Mucosa of rectum (tissue), 2 donors: ENCODE results near the gene OR52I2.

ENCODE experiments used
- H3K27ac ChIP-seq, 2 donors: one replicate each; pipeline ENCODE4 v1.7.0; 2013; ENCODE audit warnings: inconsistent platforms in 2 of 2, low read depth in 2 of 2, low read length in 2 of 2
- H3K27me3 ChIP-seq, 2 donors: one replicate each; pipeline ENCODE4 v1.7.0; 2013; ENCODE audit warnings: low read length in 2 of 2; ENCODE audit not compliant: control insufficient read depth in 2 of 2, insufficient read depth in 2 of 2
- H3K36me3 ChIP-seq, 2 donors: one replicate each; pipeline ENCODE4 v1.7.0; 2013; ENCODE audit warnings: low read length in 2 of 2; ENCODE audit not compliant: control insufficient read depth in 2 of 2, insufficient read depth in 2 of 2
- H3K4me1 ChIP-seq, 2 donors: one replicate each; pipeline ENCODE4 v1.7.0; 2013; ENCODE audit warnings: low read length in 2 of 2, mild to moderate bottlenecking in 1 of 2; ENCODE audit not compliant: control insufficient read depth in 2 of 2, insufficient read depth in 2 of 2
- H3K4me3 ChIP-seq, 2 donors: one replicate each; pipeline ENCODE4 v1.7.0; 2013; ENCODE audit warnings: low read length in 2 of 2
- H3K9ac ChIP-seq, 2 donors: one replicate each; pipeline ENCODE4 v1.7.0; 2013; ENCODE audit warnings: low read length in 2 of 2, low read depth in 1 of 2, mild to moderate bottlenecking in 1 of 2
- H3K9me3 ChIP-seq, 2 donors: one replicate each; pipeline ENCODE4 v1.7.0; 2013; ENCODE audit warnings: low read length in 2 of 2; ENCODE audit not compliant: control insufficient read depth in 2 of 2
- donor health status: healthy.
- donor health status: Normal muscosa, but diverticular disease.

Gene OR52I2

DNA sequence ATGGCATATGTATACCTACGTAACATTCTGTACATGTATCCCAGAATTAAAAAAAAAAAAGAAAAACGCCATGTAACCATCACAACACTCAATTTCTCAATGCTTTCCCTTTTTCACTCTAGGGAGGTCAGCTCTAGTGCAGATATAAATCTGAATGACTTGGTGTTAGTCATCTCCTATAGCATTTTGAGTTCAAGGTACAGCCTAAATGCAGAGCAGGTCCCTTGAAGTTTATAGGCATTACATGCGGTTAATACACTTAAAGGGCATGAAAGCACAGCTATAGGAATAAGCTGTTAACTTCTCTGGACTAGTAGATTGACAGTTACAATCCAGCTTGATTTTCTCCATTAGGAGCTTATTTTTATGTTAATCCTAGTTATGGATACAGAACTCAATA lies 16.2 kb upstream of the OR52I2 start:
- no peak overlapping the region for H3K27ac ChIP-seq
- H3K36me3 ChIP-seq = no peaks in the 10 kb centered on the region
- no peaks in the 10 kb centered on the region for H3K9me3 ChIP-seq
- H3K27me3 ChIP-seq = no peaks in the 10 kb centered on the region
- H3K4me3 ChIP-seq = no peak overlapping the region
- no peak overlapping the region for H3K9ac ChIP-seq
- H3K4me1 ChIP-seq = no peaks in the 10 kb centered on the region

DNA sequence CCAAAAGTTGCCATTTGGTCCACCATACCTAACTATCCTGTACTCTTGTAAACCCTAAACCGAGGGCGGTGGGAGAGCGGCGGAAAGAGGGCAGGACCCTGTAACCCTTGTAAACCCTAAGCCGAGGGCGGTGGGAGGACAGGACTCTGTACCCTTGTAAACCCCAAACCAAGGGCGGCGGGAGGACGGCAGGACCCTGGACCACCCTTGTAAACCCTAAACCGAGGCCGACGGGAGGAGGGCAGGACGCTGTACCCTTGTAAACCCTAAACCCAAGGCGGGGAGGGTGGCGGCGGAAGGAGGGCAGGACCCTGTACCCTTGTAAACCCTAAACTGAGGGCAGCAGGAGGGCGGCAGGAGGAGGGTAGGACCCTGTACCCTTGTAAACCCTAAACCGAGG lies 12.5 kb upstream of the OR52I2 start:
- H3K27ac ChIP-seq = no peak overlapping the region
- H3K9me3 ChIP-seq = no peaks in the 10 kb centered on the region
- no peak overlapping the region for H3K9ac ChIP-seq
- no peak overlapping the region for H3K4me3 ChIP-seq
- H3K4me1 ChIP-seq = no peaks in the 10 kb centered on the region
- H3K36me3 ChIP-seq = no peaks in the 10 kb centered on the region
- H3K27me3 ChIP-seq = no peaks in the 10 kb centered on the region

DNA sequence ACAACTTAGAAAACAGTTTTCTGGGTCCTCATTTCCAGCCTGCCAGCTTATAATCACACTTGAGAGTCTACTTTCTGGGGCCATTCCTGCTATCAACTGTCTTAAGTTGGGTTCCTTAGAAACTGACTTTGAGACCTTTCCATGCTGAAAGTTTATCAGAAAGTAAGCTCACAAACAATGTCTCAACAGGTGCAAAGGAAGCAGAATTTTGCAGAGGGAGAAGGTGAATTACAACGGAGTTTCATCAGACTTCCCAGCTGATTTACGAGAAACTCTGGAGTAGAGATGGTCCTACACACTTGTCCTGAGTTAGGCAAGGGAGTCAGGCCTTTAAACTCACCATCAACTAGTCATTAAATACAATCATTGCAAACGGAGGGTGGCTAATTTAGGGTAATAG lies 4.7 kb upstream of the OR52I2 start:
- Histone ChIP-seq H3K9me3 (no peaks in the 10 kb centered on the region), H3K27ac (no peak overlapping the region), H3K36me3 (no peaks in the 10 kb centered on the region), H3K4me3 (no peak overlapping the region), H3K9ac (no peak overlapping the region), H3K4me1 (no peaks in the 10 kb centered on the region), H3K27me3 (no peaks in the 10 kb centered on the region)

DNA sequence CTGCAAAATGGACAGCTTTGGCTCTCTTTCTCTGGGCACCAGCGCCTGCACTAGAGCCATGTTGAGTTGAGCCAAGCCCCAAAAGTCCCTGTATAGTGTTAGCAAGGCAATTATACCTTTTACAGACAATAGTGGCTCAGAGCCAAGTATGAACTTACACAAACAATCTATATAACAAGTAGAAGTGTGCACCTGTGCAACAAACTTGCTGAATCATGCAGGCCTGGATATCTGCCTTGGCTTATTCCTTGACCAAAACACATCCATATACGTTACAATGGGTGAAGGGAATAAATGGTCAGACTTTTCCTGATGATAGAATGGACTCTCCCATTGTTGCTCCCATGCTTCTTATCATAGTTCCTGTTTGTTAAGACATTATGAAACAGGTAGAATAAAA lies 3.8 kb upstream of the OR52I2 start:
- Histone ChIP-seq H3K27me3 (no peaks in the 10 kb centered on the region), H3K36me3 (no peaks in the 10 kb centered on the region), H3K9me3 (no peaks in the 10 kb centered on the region), H3K27ac (no peak overlapping the region), H3K9ac (no peak overlapping the region), H3K4me1 (no peaks in the 10 kb centered on the region), H3K4me3 (no peak overlapping the region)

DNA sequence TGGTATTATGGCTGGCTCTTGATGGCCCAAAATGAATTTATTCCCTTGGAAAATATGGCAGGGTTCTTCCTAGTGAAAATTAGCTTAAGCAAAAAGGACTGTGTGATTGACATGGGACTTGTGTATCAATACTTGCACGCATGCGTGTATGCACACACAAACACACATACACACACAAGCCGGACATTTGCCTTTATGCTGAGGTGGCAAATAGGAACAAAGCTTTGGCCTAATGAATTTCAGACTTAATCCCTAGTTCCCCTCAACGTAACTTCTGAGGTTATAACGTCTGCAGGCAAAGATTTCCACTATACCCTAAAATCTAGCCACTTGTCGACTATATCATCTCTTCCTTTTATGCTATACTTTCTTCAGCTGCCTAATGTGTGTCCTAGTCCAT lies 2.9 kb upstream of the OR52I2 start:
- no peaks in the 10 kb centered on the region for H3K4me1 ChIP-seq
- no peaks in the 10 kb centered on the region for H3K36me3 ChIP-seq
- H3K27ac ChIP-seq = no peak overlapping the region
- H3K4me3 ChIP-seq = no peak overlapping the region
- no peak overlapping the region for H3K9ac ChIP-seq
- no peaks in the 10 kb centered on the region for H3K27me3 ChIP-seq
- H3K9me3 ChIP-seq = no peaks in the 10 kb centered on the region

DNA sequence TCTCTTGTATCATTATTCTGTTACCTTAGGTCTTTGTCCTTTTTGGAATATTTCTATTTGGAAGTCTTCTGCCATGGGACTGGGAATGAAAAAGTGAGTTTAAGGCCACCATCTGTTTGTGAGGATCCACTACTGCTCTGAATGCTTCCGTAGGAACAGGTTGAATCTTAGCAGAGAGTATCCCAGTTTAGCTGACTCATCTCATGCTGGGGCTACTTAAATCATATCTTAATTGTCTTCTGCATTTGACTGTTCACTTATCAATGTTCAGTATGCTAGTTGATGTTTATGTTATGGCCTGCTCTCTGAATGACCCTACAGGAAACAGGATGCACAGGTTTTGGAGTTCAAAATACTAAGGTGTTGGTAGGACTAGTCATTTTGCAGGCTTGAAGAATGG lies 1.4 kb upstream of the OR52I2 start:
- no peak overlapping the region for H3K9ac ChIP-seq
- no peaks in the 10 kb centered on the region for H3K36me3 ChIP-seq
- H3K4me1 ChIP-seq = no peaks in the 10 kb centered on the region
- H3K27ac ChIP-seq = no peak overlapping the region
- no peak overlapping the region for H3K4me3 ChIP-seq
- no peaks in the 10 kb centered on the region for H3K27me3 ChIP-seq
- no peaks in the 10 kb centered on the region for H3K9me3 ChIP-seq

DNA sequence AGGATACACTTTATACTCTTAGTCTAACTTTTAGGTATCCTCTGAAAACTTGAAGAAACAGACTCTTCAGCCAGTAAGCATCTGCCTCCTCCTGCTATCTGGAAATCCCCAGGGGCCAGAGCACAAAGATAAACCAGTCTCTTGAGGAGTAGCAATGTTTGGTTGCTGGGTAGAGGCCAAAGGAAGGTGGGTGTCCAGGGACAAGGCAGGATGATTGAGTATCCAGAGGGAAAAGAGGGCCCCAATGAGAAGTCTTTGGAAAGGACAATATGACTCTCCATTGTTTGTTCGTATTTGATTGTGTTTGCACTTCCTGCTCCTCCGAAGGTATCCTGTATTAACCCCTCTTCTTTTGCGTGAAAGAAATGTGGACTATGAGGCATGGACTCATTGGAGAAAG lies 7.5 kb downstream of the OR52I2 start:
- no peaks in the 10 kb centered on the region for H3K4me1 ChIP-seq
- no peaks in the 10 kb centered on the region for H3K9me3 ChIP-seq
- H3K27me3 ChIP-seq = no peaks in the 10 kb centered on the region
- H3K4me3 ChIP-seq = no peak overlapping the region
- H3K27ac ChIP-seq = no peak overlapping the region
- H3K9ac ChIP-seq = no peak overlapping the region
- no peaks in the 10 kb centered on the region for H3K36me3 ChIP-seq

DNA sequence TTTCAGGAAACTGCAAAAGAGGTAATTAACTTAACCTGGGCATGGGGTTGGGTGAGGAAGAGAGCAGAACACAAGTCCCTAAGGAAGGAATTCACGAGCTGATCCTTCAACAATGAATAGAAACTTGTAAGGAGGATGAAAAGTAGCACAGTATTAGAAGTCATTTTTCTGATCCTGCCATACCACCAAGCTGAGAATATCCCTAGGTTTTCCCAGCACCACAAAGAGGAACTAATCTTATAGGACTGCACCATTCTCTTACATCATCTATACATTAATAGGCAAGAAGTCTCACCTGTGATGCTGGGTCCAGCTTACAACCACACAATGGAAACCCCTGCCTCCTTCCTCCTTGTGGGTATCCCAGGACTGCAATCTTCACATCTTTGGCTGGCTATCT lies 12.2 kb downstream of the OR52I2 start, which contains the start of gene OR52I1:
Gene OR52I1, plus strand, starts transcription at position 301 of the 400 bp plus-strand sequence. Its CDS starts 0 bp downstream, at position 301.
- Histone ChIP-seq H3K36me3 (peaks cover 2 to 14% of the 10 kb centered on the region in 2 donors), H3K9me3 (no peaks in the 10 kb centered on the region), H3K27ac (no peak within 1 kb of the TSS), H3K4me3 (no peak within 1 kb of the TSS), H3K27me3 (no peaks in the 10 kb centered on the region), H3K4me1 (no peaks in the 10 kb centered on the region), H3K9ac (no peak within 1 kb of the TSS)

DNA sequence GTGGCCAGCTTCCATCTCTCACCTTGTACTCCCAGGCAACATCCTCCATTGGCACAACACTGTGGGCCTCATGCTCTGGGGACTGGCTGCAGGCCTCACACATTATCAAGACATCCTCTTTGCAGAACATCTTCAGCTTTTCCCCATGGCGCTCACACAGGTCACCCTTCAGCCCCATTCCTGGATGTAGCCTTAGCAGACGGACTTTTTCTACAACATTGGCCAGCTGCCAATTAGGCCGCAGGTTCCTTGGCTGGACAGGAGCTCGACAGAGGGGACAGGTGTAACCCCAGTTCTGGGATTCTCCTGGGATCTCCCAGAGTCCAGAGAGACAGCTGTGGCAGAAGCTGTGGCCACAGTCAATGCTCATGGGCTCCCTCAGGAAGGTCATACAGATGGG lies 23.5 kb downstream of the OR52I2 start:
- peaks cover 37 to 44% of the 10 kb centered on the region in 2 donors for H3K36me3 ChIP-seq
- no peak overlapping the region for H3K9ac ChIP-seq
- no peaks in the 10 kb centered on the region for H3K27me3 ChIP-seq
- H3K27ac ChIP-seq = no peak overlapping the region
- peaks cover 3 to 7% of the 10 kb centered on the region in 2 donors for H3K4me1 ChIP-seq
- no peak overlapping the region for H3K4me3 ChIP-seq
- H3K9me3 ChIP-seq = no peaks in the 10 kb centered on the region

DNA sequence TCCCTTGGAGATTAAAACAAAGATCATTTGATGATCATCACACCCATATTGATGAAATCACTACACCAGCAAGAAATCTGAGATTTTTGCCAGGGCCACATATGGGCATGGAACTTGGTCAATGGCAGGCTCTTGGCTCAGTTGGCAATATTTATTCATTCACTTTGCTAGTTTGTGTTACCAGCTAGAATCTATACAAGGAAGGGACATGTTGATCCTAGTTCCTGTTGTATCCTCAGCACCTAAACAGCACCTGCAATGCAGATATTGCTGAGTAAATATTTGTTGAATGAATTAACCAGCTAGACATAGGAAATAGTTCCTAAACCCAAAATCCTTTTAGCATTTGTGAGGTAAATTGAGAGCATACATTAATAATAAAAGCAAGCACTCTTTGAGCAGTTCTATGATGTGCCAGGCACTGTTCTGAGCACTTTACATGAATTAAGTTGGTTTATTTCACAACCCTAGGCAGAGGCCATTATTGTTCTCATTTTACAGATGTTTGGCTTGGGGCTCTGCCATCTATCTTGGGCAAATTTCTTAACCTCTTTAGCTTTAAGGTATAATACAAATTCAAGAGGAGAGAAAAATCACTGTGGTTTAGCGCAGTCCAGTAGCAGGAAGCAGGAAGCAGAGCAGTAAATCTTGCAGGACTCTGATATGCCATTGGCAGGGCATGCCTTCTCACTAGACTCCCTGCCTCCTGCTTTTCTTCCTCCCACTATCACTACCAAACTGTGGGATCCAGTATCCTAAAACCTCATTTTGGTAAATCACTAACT lies 24.9 kb downstream of the OR52I2 start:
- H3K27me3 ChIP-seq = no peaks in the 10 kb centered on the region
- H3K27ac ChIP-seq = peak overlapping the region in 1 of 2 donors; percentile 18
- peak overlapping the region; percentile 8 to 76 for H3K9ac ChIP-seq
- no peaks in the 10 kb centered on the region for H3K9me3 ChIP-seq
- H3K4me1 ChIP-seq = peaks cover 3 to 7% of the 10 kb centered on the region in 2 donors
- H3K4me3 ChIP-seq = peak overlapping the region; percentile 81 to 86
- H3K36me3 ChIP-seq = peaks cover 25 to 31% of the 10 kb centered on the region in 2 donors
